Mesodermal cell (in vitro differentiated cells): ENCODE measurements around the gene SLC25A12.
"Not testable (repeated sequence)": the region's sequence is repeated elsewhere in the genome, so short reads cannot be mapped to it uniquely, and the experiment has no call there.

ENCODE experiments used
- H3K27ac ChIP-seq: 2 replicates; pipeline ENCODE4 v1.7.0; 2013; ENCODE audit warnings: mild to moderate bottlenecking, low read depth, low read length, moderate library complexity; ENCODE audit not compliant: severe bottlenecking
- H3K36me3 ChIP-seq: 2 replicates; pipeline ENCODE4 v1.7.1; 2013; ENCODE audit warnings: mild to moderate bottlenecking, low read length, moderate library complexity; ENCODE audit not compliant: control insufficient read depth, insufficient read depth
- H3K4me1 ChIP-seq: one replicate; pipeline ENCODE4 v1.7.1; 2013; ENCODE audit warnings: mild to moderate bottlenecking, low read length; ENCODE audit not compliant: insufficient read depth, control insufficient read depth, poor library complexity, severe bottlenecking
- H3K4me3 ChIP-seq: 2 replicates; pipeline ENCODE4 v1.7.0; 2013; ENCODE audit warnings: low read length, control low read depth, mild to moderate bottlenecking; ENCODE audit not compliant: insufficient read depth, poor library complexity, severe bottlenecking; ENCODE audit errors: extremely low read depth
- H3K9me3 ChIP-seq: 2 replicates; pipeline ENCODE4 v1.7.1; 2013; ENCODE audit warnings: mild to moderate bottlenecking, low read length, moderate library complexity; ENCODE audit not compliant: control insufficient read depth
- WGBS, 2 experiments: methylation state at CpG; one replicate each; pipeline ENCODE4 v1.1.5; 2013; ENCODE audit warnings: missing lambda C conversion rate in 2 of 2; ENCODE audit not compliant: insufficient coverage in 2 of 2; 5-methylcytosine and 5-hydroxymethylcytosine counted together

Gene SLC25A12

DNA sequence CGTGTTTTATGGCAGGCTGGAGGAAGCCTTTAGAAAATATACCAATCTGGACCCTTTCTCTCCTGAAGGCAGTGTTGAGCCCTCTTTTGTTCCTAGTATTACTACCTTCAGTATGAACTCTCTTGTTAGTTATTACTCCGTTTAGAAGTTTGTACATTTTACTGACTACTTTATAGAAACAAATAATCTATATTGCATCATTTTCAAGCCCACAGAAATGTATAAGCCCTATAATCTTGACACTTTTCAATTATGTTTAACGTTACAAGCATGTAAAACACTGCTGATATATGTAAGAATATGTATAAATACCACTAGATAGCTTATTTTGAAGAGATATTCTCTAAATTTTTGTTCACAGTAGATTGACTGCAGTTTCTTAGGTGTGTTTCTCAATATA lies 64.0 kb downstream of the SLC25A12 start:
- Histone ChIP-seq H3K9me3 (peaks cover 29% of the 10 kb centered on the region), H3K27ac (no peak overlapping the region), H3K4me1 (no peaks in the 10 kb centered on the region), H3K36me3 (peaks cover 45% of the 10 kb centered on the region), H3K4me3 (no peak overlapping the region)
- no CpG with 5 or more reads among the region's 3 CpGs for WGBS, 2 experiments

GRCh38 chr2:171824086-171824485 lies 70.0 kb downstream of the SLC25A12 start:
- WGBS, 2 experiments, result no CpG with 5 or more reads among the region's 1 CpG
- Histone ChIP-seq H3K27ac (no peak overlapping the region), H3K9me3 (no peaks in the 10 kb centered on the region), H3K4me1 (no peaks in the 10 kb centered on the region), H3K4me3 (no peak overlapping the region), H3K36me3 (no peaks in the 10 kb centered on the region)

- 80% methylated on average over 1 of the region's 1 CpG; no CpG with 5 or more reads in 1 of the 2 experiments for WGBS, 2 experiments
- H3K4me1 ChIP-seq, result no peaks in the 10 kb centered on the region
- H3K9me3 ChIP-seq, result no peaks in the 10 kb centered on the region
- no peak overlapping the region for H3K4me3 ChIP-seq
- H3K27ac ChIP-seq, result no peak overlapping the region
- no peaks in the 10 kb centered on the region for H3K36me3 ChIP-seq
These were observed 71.3 kb downstream of the SLC25A12 start for GRCh38 chr2:171822525-171823322.

DNA sequence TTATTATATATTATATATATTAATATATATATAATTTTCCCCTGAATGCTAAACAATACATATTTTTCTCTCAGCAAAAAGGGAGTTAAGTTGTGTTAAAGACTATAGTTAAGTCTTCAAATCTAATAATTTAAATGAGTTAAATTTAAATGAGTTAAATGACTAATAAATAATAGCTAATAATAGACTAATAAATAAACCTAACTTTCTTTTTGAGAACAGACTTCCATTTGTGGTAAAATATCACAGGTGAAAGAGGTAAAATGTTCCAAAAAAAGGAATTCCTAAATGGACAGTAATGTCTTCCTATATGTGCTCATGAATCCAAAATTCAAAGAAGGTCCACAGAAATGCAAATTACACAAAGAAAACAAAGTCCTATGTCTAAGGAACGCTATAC lies 74.6 kb downstream of the SLC25A12 start:
- Histone ChIP-seq H3K4me1 (no peaks in the 10 kb centered on the region), H3K27ac (no peak overlapping the region), H3K4me3 (no peak overlapping the region), H3K9me3 (no peaks in the 10 kb centered on the region), H3K36me3 (no peaks in the 10 kb centered on the region)
- no CpG with 5 or more reads among the region's 1 CpG for WGBS, 2 experiments

GRCh38 chr2:171814883-171815282 lies 79.2 kb downstream of the SLC25A12 start:
- Histone ChIP-seq H3K27ac (no peak overlapping the region), H3K36me3 (no peaks in the 10 kb centered on the region), H3K4me3 (no peak overlapping the region), H3K9me3 (no peaks in the 10 kb centered on the region), H3K4me1 (no peaks in the 10 kb centered on the region)
- 91 to 97% methylated on average over 3 to 4 of the region's 5 CpGs for WGBS, 2 experiments

DNA sequence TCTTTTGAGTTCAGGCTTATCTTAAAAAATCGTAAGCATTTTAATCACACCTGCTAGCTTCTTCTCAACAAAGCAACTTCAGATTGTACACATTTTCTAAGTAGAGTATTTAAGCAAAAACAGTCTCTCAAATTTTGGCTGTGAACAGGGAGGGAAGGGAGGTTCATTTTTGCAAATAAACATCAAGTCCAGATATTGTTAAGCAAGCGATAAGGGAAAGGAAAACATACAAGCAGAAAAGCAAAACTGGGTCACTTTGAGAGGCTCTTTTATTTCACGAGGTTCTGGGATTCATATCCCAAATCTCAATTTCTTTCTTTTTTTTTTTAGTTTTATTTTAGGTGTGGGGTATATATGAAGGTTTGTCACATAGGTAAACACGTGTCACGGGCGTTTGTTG lies 79.9 kb downstream of the SLC25A12 start:
- no CpG with 5 or more reads among the region's 6 CpGs for WGBS, 2 experiments
- no peaks in the 10 kb centered on the region for H3K4me1 ChIP-seq
- H3K27ac ChIP-seq, result no peak overlapping the region
- H3K4me3 ChIP-seq, result no peak overlapping the region
- no peaks in the 10 kb centered on the region for H3K36me3 ChIP-seq
- no peaks in the 10 kb centered on the region for H3K9me3 ChIP-seq

DNA sequence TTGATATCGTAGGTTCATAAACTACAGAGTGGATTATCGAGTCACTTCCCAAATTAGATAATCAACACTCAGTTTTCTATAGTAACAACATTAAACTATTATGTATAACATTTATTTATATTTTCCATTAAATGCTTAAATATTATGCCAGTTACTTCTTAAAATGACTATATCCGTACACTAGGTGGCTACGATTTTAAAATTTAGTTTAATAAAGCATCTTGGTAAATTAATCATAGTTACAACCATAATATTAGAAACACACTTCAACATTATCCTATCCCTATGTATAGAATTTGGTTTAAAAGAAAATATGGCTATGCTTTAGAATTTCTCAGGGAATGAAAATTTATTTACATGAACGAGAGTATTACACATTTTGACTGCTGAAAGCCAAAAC lies 80.3 kb downstream of the SLC25A12 start:
- no peak overlapping the region for H3K4me3 ChIP-seq
- H3K9me3 ChIP-seq, result no peaks in the 10 kb centered on the region
- no peak overlapping the region for H3K27ac ChIP-seq
- no peaks in the 10 kb centered on the region for H3K36me3 ChIP-seq
- H3K4me1 ChIP-seq, result no peaks in the 10 kb centered on the region
- 67 to 100% methylated on average over 1 of the region's 5 CpGs for WGBS, 2 experiments

GRCh38 chr2:171813126-171813525 lies 80.9 kb downstream of the SLC25A12 start:
- no peaks in the 10 kb centered on the region for H3K9me3 ChIP-seq
- 83 to 94% methylated on average over 2 to 3 of the region's 3 CpGs for WGBS, 2 experiments
- H3K4me1 ChIP-seq, result no peaks in the 10 kb centered on the region
- no peaks in the 10 kb centered on the region for H3K36me3 ChIP-seq
- H3K27ac ChIP-seq, result no peak overlapping the region
- no peak overlapping the region for H3K4me3 ChIP-seq

- WGBS, 2 experiments, result 50 to 80% methylated on average over 1 of the region's 4 CpGs
- H3K36me3 ChIP-seq, result no peaks in the 10 kb centered on the region
- peaks cover 11% of the 10 kb centered on the region for H3K4me1 ChIP-seq
- H3K27ac ChIP-seq, result no peak overlapping the region
- H3K9me3 ChIP-seq, result no peaks in the 10 kb centered on the region
- H3K4me3 ChIP-seq, result no peak overlapping the region
These were observed 82.8 kb downstream of the SLC25A12 start for GRCh38 chr2:171811245-171811628.

DNA sequence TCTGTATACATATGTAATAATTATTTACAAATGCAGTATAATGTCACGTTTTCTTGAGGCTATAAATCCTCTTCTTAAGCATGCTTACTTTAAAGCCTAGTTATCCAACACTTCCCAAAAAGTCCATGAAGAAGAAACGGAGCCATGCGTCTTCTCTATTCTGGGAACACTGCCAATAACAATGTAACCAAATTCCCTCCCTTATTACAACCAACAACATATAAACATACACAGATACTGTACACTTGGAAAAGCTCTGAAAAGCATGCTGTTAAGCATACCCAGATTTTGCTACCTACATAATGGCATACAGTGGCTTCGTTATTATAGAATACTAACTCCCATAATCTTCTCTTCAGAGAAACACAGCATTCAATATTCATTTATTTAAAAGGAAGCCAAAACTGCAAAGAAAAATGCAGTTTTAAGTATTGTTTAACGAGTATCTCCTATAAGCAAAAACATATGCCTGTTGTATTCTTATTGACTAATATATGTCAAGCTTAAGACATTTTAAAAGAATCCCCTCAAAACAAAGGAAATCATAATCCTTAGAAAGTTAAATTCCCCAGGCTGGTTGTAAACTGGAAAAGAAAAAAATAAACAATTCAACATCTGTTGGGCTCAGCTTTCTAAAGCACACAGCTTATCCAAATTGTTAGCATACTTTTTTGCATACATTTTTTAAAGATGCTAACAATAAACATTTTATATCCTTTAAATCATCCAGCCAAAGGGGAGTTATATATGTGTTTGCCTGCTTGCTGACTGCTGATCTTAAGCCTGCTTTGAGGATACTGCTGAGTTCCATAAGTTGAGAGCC lies 83.4 kb downstream of the SLC25A12 start:
- 89 to 97% methylated on average over 2 to 4 of the region's 5 CpGs for WGBS, 2 experiments
- no peak overlapping the region for H3K27ac ChIP-seq
- no peak overlapping the region for H3K4me3 ChIP-seq
- no peaks in the 10 kb centered on the region for H3K9me3 ChIP-seq
- no peaks in the 10 kb centered on the region for H3K36me3 ChIP-seq
- peaks cover 11% of the 10 kb centered on the region for H3K4me1 ChIP-seq

GRCh38 chr2:171808885-171809284 lies 85.2 kb downstream of the SLC25A12 start:
- not testable (repeated sequence) for H3K27ac ChIP-seq, H3K4me3 ChIP-seq, H3K36me3 ChIP-seq, H3K9me3 ChIP-seq
- H3K4me1 ChIP-seq, result peaks cover 11% of the 10 kb centered on the region
